ENCODE results near the gene POLR2F.
"Not testable (repeated sequence)": the region's sequence is repeated elsewhere in the genome, so short reads cannot be mapped to it uniquely, and the experiment has no call there.

DNA sequence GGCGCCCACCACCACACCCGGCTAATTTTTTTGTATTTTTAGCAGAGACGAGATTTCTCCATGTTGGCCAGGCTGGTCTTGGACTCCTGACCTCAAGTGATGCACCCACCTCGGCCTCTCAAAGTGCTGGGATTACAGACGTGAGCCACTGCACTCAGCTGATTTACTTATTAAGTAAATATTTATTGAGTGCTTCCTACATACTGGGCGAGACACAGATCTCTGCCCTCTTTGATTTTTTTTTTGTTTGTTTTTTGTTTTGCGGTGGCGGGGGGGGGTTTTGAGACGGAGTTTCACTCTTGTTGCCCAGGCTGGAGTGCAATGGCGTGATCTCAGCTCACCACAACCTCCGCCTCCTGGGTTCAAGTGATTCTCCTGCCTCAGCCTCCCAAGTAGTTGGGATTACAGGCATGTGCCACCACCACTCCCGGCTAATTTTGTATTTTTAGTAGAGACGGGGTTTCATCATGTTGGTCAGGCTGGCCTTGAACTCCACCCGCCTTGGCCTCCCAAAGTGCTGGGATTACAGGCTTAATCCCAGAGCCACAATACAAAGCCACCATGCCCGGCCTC lies 2.4 kb downstream of the POLR2F start:
- not testable (repeated sequence) for TF ChIP-seq CTCF (conservative IDR thresholded peaks at IDR 0.05; ENCODE audit: low read depth, low read length); EZH2 (IDR thresholded peaks at IDR 0.05; ENCODE audit: borderline replicate concordance, low read depth, low read length, poor library complexity, severe bottlenecking)
